ENCODE results near the gene UPF1.

Gene UPF1

DNA sequence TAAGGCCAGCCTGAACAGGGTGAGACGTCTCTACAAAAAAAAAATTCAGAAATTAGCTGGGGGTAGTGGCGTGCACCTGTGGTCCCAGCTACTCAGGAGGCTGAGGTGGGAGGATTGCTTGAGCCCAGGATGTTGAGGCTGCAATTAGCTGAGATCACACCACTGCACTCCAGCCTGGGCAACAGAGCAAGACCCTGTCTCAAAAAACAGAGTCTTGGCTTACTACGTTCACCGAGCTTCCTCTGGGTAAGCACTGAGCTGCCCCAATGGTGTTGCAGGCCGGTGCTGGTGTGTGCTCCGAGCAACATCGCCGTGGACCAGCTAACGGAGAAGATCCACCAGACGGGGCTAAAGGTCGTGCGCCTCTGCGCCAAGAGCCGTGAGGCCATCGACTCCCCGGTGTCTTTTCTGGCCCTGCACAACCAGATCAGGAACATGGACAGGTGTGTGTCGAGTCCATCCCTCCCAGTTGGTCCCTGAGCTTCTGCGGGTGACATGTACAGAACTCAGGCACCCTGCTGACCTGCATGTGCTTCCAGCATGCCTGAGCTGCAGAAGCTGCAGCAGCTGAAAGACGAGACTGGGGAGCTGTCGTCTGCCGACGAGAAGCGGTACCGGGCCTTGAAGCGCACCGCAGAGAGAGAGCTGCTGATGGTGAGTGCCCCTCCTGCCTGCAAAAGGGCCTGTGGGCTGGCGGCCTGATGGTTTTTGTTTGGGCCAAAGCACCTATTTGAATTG lies 24.1 kb downstream of the UPF1 start:
- TF ChIP-seq POLR2AphosphoS5 (IDR thresholded peaks at IDR 0.05; ENCODE audit: low read depth): no peak
- TF ChIP-seq, protein P1, sequence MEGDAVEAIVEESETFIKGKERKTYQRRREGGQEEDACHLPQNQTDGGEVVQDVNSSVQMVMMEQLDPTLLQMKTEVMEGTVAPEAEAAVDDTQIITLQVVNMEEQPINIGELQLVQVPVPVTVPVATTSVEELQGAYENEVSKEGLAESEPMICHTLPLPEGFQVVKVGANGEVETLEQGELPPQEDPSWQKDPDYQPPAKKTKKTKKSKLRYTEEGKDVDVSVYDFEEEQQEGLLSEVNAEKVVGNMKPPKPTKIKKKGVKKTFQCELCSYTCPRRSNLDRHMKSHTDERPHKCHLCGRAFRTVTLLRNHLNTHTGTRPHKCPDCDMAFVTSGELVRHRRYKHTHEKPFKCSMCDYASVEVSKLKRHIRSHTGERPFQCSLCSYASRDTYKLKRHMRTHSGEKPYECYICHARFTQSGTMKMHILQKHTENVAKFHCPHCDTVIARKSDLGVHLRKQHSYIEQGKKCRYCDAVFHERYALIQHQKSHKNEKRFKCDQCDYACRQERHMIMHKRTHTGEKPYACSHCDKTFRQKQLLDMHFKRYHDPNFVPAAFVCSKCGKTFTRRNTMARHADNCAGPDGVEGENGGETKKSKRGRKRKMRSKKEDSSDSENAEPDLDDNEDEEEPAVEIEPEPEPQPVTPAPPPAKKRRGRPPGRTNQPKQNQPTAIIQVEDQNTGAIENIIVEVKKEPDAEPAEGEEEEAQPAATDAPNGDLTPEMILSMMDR (IDR thresholded peaks at IDR 0.05; ENCODE audit: insufficient read depth, low read length): no peak
- TF ChIP-seq, protein P2, sequence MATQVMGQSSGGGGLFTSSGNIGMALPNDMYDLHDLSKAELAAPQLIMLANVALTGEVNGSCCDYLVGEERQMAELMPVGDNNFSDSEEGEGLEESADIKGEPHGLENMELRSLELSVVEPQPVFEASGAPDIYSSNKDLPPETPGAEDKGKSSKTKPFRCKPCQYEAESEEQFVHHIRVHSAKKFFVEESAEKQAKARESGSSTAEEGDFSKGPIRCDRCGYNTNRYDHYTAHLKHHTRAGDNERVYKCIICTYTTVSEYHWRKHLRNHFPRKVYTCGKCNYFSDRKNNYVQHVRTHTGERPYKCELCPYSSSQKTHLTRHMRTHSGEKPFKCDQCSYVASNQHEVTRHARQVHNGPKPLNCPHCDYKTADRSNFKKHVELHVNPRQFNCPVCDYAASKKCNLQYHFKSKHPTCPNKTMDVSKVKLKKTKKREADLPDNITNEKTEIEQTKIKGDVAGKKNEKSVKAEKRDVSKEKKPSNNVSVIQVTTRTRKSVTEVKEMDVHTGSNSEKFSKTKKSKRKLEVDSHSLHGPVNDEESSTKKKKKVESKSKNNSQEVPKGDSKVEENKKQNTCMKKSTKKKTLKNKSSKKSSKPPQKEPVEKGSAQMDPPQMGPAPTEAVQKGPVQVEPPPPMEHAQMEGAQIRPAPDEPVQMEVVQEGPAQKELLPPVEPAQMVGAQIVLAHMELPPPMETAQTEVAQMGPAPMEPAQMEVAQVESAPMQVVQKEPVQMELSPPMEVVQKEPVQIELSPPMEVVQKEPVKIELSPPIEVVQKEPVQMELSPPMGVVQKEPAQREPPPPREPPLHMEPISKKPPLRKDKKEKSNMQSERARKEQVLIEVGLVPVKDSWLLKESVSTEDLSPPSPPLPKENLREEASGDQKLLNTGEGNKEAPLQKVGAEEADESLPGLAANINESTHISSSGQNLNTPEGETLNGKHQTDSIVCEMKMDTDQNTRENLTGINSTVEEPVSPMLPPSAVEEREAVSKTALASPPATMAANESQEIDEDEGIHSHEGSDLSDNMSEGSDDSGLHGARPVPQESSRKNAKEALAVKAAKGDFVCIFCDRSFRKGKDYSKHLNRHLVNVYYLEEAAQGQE (IDR thresholded peaks at IDR 0.05; ENCODE audit: insufficient replicate concordance, low read depth): no peak
- no peak for TF ChIP-seq GABPA (IDR thresholded peaks at IDR 0.05; ENCODE audit: low read depth)
- no peak for TF ChIP-seq SPI1 (IDR thresholded peaks at IDR 0.05; ENCODE audit: borderline replicate concordance, low read depth)
- H3K4me3 ChIP-seq (replicated peaks; ENCODE audit: insufficient read depth, low read length): no peak overlapping the region
- no peak for DNase-seq (ENCODE audit: low read depth in 1 of 2, low spot score in 1 of 2)
- H3K27ac ChIP-seq (replicated peaks): no peak overlapping the region
- no peaks in the 10 kb centered on the region for H3K27me3 ChIP-seq (ENCODE audit: insufficient read depth, poor library complexity, severe bottlenecking)

DNA sequence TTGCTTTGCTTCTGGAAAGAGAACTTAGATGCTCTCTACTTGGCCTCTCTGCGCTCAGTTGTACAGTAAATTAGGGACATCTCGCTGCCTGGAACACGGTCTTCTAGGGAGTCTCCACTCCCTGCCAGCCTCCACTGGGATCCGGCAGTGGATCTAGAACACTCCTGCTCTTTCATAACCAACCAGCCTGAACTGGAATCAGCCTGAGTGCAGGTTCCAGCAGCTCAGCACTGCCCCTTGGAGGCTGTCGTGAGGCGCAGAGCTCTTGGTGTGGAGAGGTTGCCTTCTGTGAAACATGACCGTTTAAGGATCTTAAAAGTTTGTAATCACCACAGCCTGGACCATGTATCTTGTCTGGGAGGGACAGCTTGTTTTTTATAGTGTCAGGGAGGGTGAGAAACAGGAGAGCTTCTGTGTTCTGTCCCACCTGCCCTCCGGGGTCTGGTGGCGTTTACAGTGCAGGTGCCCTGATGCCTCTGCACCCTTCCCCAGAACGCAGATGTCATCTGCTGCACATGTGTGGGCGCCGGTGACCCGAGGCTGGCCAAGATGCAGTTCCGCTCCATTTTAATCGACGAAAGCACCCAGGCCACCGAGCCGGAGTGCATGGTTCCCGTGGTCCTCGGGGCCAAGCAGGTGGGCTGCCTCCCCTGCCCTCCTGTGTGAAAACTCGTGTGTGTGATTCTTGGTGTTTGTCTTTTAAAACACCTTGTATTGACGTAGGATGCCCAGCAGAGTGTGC lies 24.8 kb downstream of the UPF1 start:
- Histone ChIP-seq H3K27ac (replicated peaks) (no peak overlapping the region), H3K4me3 (replicated peaks; ENCODE audit: insufficient read depth, low read length) (no peak overlapping the region), H3K27me3 (ENCODE audit: insufficient read depth, poor library complexity, severe bottlenecking) (no peaks in the 10 kb centered on the region)
- no peak for DNase-seq (ENCODE audit: low read depth in 1 of 2, low spot score in 1 of 2)
- TF ChIP-seq, protein P1 (IDR thresholded peaks at IDR 0.05; ENCODE audit: insufficient read depth, low read length): peak; percentile 28
- TF ChIP-seq, protein P2 (IDR thresholded peaks at IDR 0.05; ENCODE audit: insufficient replicate concordance, low read depth): no peak

DNA sequence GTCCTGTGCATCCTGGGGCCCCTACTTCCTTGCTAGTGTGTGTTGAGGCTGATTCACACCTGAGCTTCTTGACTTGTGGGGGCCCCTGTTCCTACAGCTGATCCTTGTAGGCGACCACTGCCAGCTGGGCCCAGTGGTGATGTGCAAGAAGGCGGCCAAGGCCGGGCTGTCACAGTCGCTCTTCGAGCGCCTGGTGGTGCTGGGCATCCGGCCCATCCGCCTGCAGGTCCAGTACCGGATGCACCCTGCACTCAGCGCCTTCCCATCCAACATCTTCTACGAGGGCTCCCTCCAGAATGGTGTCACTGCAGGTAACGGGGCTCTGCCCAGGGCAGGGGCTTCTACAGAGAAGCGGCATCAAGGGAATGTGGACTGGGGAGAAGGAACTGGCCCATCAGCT lies 25.5 kb downstream of the UPF1 start:
- Histone ChIP-seq H3K27me3 (ENCODE audit: insufficient read depth, poor library complexity, severe bottlenecking) (no peaks in the 10 kb centered on the region), H3K4me3 (replicated peaks; ENCODE audit: insufficient read depth, low read length) (no peak overlapping the region), H3K27ac (replicated peaks) (no peak overlapping the region)
- no peak for DNase-seq (ENCODE audit: low read depth in 1 of 2, low spot score in 1 of 2)
- TF ChIP-seq SPI1 (IDR thresholded peaks at IDR 0.05; ENCODE audit: borderline replicate concordance, low read depth) (no peak), GABPA (IDR thresholded peaks at IDR 0.05; ENCODE audit: low read depth) (no peak), POLR2AphosphoS5 (IDR thresholded peaks at IDR 0.05; ENCODE audit: low read depth) (no peak)
- TF ChIP-seq, protein P2 (IDR thresholded peaks at IDR 0.05; ENCODE audit: insufficient replicate concordance, low read depth): no peak
- TF ChIP-seq, protein P1 (IDR thresholded peaks at IDR 0.05; ENCODE audit: insufficient read depth, low read length): no peak

All from HL-60 (cell line).